SK-N-SH (cell line): ENCODE measurements around the gene DLG3. TPM values are rescaled to one million over a fixed set of nuclear protein-coding genes. Genes with fewer than 3 reads are reported as not detected.

Experiments
- CTCF ChIA-PET: fragments of 300-600, 350-600 bp; formaldehyde crosslinking; extraction: SDS; loops from one replicate; lab custom pipeline; 2021; lab: Yijun Ruan, JAX
- POLR2A ChIA-PET: fragments of 350-600 bp; sonication (Branson Sonifier 250); formaldehyde crosslinking; extraction: SDS; loops from one replicate; lab custom pipeline; 2020; ENCODE audit warnings: antibody characterized with exemption, inconsistent platforms; lab: Yijun Ruan, JAX
- DNase-seq: peaks from one replicate; pipeline ENCODE4 v3.0.0; 2012
- H2AFZ ChIP-seq: fragments of 200-600 bp; sonication (generic); 2 replicates; pipeline ENCODE4 v1.8.1; 2016; ENCODE audit warnings: antibody characterized with exemption, mild to moderate bottlenecking, low read depth
- H3F3A ChIP-seq: fragments of 200-600 bp; sonication (generic); replicated peaks from 2 replicates; pipeline ENCODE3; 2016; ENCODE audit warnings: antibody characterized with exemption, mild to moderate bottlenecking; ENCODE audit not compliant: insufficient read depth
- H3K27ac ChIP-seq, 2 experiments: fragments of 200-500 bp in 1 of 2; fragments of 200-600 bp in 1 of 2; sonication (Bioruptor generic) in 1 of 2; sonication (generic), shearing (Covaris generic) in 1 of 2; 2 replicates each; pipeline versions ENCODE4 v1.5.1 to v1.6.1; 2014 to 2016; ENCODE audit warnings: low read depth in 2 of 2, inconsistent platforms in 1 of 2, low read length in 1 of 2, mild to moderate bottlenecking in 1 of 2, mixed read lengths in 1 of 2
- H3K27me3 ChIP-seq: fragments of 200-600 bp; sonication (generic), shearing (Covaris generic); 2 replicates; pipeline ENCODE4 v1.6.1; 2016; ENCODE audit warnings: mixed run types; ENCODE audit not compliant: insufficient read depth
- H3K36me3 ChIP-seq, 2 experiments: fragments of 200-500 bp in 1 of 2; fragments of 200-600 bp in 1 of 2; sonication (Bioruptor generic) in 1 of 2; sonication (generic) in 1 of 2; replicated peaks in 1 of 2; 2 replicates each; pipeline versions ENCODE3 to v1.5.1; 2014 to 2016; ENCODE audit warnings: low read length in 1 of 2, mild to moderate bottlenecking in 1 of 2; ENCODE audit not compliant: insufficient read depth in 2 of 2, control insufficient read depth in 1 of 2
- H3K4me1 ChIP-seq, 2 experiments: fragments of 200-500 bp in 1 of 2; fragments of 200-600 bp in 1 of 2; sonication (Bioruptor generic) in 1 of 2; sonication (generic), shearing (Covaris generic) in 1 of 2; 2 replicates each; pipeline versions ENCODE4 v1.5.1 to v1.6.1; 2014 to 2016; ENCODE audit warnings: low read depth in 1 of 2, low read length in 1 of 2, mixed run types in 1 of 2; ENCODE audit not compliant: insufficient read depth in 2 of 2, control insufficient read depth in 1 of 2
- H3K4me2 ChIP-seq: fragments of 200-600 bp; sonication (generic), shearing (Covaris generic); 2 replicates; pipeline ENCODE4 v1.6.1; 2017; ENCODE audit warnings: mixed run types
- H3K4me3 ChIP-seq, 2 experiments: fragments of 200-500 bp in 1 of 2; fragments of 200-600 bp in 1 of 2; sonication (Bioruptor generic) in 1 of 2; sonication (generic), shearing (Covaris generic) in 1 of 2; 2 replicates each; pipeline versions ENCODE4 v1.5.1 to v1.8.1; 2014 to 2016; ENCODE audit warnings: low read depth in 2 of 2, inconsistent platforms in 1 of 2, low read length in 1 of 2, mild to moderate bottlenecking in 1 of 2, mixed read lengths in 1 of 2, moderate library complexity in 1 of 2
- H3K79me2 ChIP-seq: fragments of 200-600 bp; sonication (generic); 2 replicates; pipeline ENCODE4 v1.8.1; 2017; ENCODE audit warnings: mild to moderate bottlenecking; ENCODE audit not compliant: insufficient read depth
- H3K9ac ChIP-seq: fragments of 200-600 bp; sonication (generic); 2 replicates; pipeline ENCODE4 v1.6.1; 2017; ENCODE audit warnings: mixed run types
- H3K9me2 ChIP-seq: fragments of 200-600 bp; sonication (generic); 2 replicates; pipeline ENCODE4 v1.6.1; 2017; ENCODE audit warnings: mixed run types
- H3K9me3 ChIP-seq: fragments of 200-600 bp; sonication (generic); 2 replicates; pipeline ENCODE4 v1.6.1; 2017; ENCODE audit warnings: mixed run types, mild to moderate bottlenecking, moderate library complexity
- H4K20me1 ChIP-seq: fragments of 200-600 bp; sonication (generic); 2 replicates; pipeline ENCODE4 v1.6.1; 2017; ENCODE audit warnings: mild to moderate bottlenecking, mixed run types; ENCODE audit not compliant: insufficient read depth
- CHD2 ChIP-seq: fragments of 150-350 bp; IDR thresholded peaks from 2 replicates; pipeline ENCODE4 v1.6.1; 2018; ENCODE audit warnings: low read length; ENCODE audit not compliant: partially characterized antibody
- EP300 ChIP-seq, 2 experiments: IDR thresholded peaks; 2 replicates each; pipeline versions ENCODE4 v1.4.0 to v1.6.1; 2012; ENCODE audit warnings: borderline replicate concordance in 1 of 2, low read depth in 1 of 2, low read length in 1 of 2
- EZH2phosphoT487 ChIP-seq: fragments of 200-600 bp; sonication (generic); IDR thresholded peaks from 2 replicates; pipeline ENCODE4 v1.6.1; 2017; ENCODE audit warnings: low read depth, mixed run types, mild to moderate bottlenecking, antibody characterized with exemption, moderate library complexity, borderline replicate concordance
- FOXJ3 ChIP-seq: sonication (generic); formaldehyde crosslinking; IDR thresholded peaks from 2 replicates; pipeline ENCODE4 v1.5.1; 2020; ENCODE audit warnings: mild to moderate bottlenecking, missing genetic modification reagents
- GATA2 ChIP-seq: sonication (generic); formaldehyde crosslinking; IDR thresholded peaks from 2 replicates; pipeline ENCODE4 v1.5.0; 2020; ENCODE audit warnings: mild to moderate bottlenecking, missing genetic modification reagents
- NRF1 ChIP-seq: IDR thresholded peaks from 2 replicates; pipeline ENCODE4 v1.6.1; 2012; ENCODE audit warnings: low read depth, mild to moderate bottlenecking, low read length
- RAD21 ChIP-seq: IDR thresholded peaks from 2 replicates; pipeline ENCODE4 v1.6.1; 2012; ENCODE audit warnings: mild to moderate bottlenecking, low read length
- RXRA ChIP-seq: IDR thresholded peaks from 2 replicates; pipeline ENCODE4 v1.4.0; 2012; ENCODE audit warnings: low read depth, mild to moderate bottlenecking, borderline replicate concordance
- SIN3A ChIP-seq: IDR thresholded peaks from 2 replicates; pipeline ENCODE4 v1.6.1; 2012; ENCODE audit warnings: low read depth, mild to moderate bottlenecking, low read length, moderate library complexity, borderline replicate concordance
- SMC3 ChIP-seq: IDR thresholded peaks from 2 replicates; pipeline ENCODE4 v1.6.1; 2012; ENCODE audit warnings: low read depth, low read length, improper control_type of control experiment
- TCF12 ChIP-seq: IDR thresholded peaks from 2 replicates; pipeline ENCODE4 v1.4.0; 2012
- WGBS: methylation state at CpG from one replicate; pipeline ENCODE4 v1.1.6; 2017; ENCODE audit warnings: low lambda C conversion rate; 5-methylcytosine and 5-hydroxymethylcytosine counted together
- polyA plus RNA-seq, 3 experiments: library from polyadenylated mRNA; depleted of rRNA; stranded (reverse); fragments of >200 nt; gene quantifications; 2 replicates each; pipeline ENCODE4 v1.2.3, GENCODE V29; 2012
- TF ChIP-seq, protein P1 (sequence below): IDR thresholded peaks from 2 replicates; pipeline ENCODE4 v1.6.1; 2012; ENCODE audit warnings: mild to moderate bottlenecking, low read depth, low read length, moderate library complexity
- TF ChIP-seq, protein P2 (sequence below): IDR thresholded peaks from 2 replicates; pipeline ENCODE4 v1.4.0; 2012; ENCODE audit warnings: low read depth, borderline replicate concordance
- TF ChIP-seq, protein P3 (sequence below): fragments of 200-600 bp; sonication (generic); IDR thresholded peaks from 2 replicates; pipeline ENCODE4 v1.6.1; 2017; ENCODE audit warnings: antibody characterized with exemption, mild to moderate bottlenecking, moderate library complexity
- TF ChIP-seq, protein P4 (sequence below): IDR thresholded peaks from 2 replicates; pipeline ENCODE4 v1.4.0; 2012; ENCODE audit warnings: low read depth
- TF ChIP-seq, protein P5 (sequence below): IDR thresholded peaks from 2 replicates; pipeline ENCODE4 v1.4.0; 2012; ENCODE audit warnings: low read depth, borderline replicate concordance

The DLG3 gene
- polyA plus RNA-seq, 1 of the 3 experiments (the other 2 are of a cell fraction) = 11.7 TPM

DNA sequence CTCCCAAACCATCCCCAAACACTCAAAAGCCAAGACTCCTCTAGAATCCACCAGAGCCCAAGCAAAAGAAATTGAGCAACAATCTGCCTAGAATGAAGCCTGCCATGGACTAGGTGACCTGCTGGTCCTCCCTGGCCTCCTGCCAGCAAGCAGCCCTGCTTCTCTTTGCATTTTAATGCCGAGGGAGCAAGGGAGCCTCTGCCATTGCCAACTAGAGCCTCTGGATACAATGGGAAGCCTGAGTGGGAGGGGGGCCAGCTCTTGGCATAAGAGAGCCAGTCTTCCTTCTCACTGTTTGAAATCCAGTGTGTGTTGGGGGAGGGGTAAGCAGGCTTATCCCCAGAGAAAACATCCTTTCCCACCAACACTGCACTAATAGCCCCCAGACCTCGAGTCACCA lies 23.0 kb upstream of the DLG3 start (continued):
- TF ChIP-seq, protein P1, sequence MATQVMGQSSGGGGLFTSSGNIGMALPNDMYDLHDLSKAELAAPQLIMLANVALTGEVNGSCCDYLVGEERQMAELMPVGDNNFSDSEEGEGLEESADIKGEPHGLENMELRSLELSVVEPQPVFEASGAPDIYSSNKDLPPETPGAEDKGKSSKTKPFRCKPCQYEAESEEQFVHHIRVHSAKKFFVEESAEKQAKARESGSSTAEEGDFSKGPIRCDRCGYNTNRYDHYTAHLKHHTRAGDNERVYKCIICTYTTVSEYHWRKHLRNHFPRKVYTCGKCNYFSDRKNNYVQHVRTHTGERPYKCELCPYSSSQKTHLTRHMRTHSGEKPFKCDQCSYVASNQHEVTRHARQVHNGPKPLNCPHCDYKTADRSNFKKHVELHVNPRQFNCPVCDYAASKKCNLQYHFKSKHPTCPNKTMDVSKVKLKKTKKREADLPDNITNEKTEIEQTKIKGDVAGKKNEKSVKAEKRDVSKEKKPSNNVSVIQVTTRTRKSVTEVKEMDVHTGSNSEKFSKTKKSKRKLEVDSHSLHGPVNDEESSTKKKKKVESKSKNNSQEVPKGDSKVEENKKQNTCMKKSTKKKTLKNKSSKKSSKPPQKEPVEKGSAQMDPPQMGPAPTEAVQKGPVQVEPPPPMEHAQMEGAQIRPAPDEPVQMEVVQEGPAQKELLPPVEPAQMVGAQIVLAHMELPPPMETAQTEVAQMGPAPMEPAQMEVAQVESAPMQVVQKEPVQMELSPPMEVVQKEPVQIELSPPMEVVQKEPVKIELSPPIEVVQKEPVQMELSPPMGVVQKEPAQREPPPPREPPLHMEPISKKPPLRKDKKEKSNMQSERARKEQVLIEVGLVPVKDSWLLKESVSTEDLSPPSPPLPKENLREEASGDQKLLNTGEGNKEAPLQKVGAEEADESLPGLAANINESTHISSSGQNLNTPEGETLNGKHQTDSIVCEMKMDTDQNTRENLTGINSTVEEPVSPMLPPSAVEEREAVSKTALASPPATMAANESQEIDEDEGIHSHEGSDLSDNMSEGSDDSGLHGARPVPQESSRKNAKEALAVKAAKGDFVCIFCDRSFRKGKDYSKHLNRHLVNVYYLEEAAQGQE = no peak
- TF ChIP-seq, all 33 proteins: peak for 0

DNA sequence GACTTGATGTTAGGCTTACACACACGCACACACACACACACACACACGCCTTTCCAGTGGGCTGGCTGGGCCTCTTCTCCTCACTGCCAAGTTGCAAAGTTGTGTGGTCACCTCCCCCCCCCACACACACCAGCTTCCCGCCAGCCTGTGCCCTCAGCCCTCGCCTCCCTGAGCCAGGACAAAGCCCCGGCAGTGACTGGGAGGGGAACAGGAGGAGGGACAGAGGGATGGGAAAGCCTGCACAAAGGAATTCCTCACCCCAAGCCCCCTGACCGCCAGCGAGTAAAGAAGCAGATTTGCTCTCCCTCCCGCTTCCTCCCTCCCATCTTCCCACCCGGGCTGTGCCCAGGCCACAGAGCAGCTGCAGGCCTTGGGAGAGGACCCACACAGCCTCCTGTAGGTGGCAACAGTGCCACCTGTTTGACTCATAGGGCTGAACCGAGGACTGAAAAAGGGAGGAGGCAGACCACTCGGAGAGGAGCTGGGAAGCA lies 21.7 kb upstream of the DLG3 start, which contains the start of gene GDPD2:
GDPD2 (plus strand) TSS at position 464 of the 491 bp plus-strand sequence. CDS start 1,671 bp downstream, outside the sequence.
- no peaks in the 10 kb centered on the region for H3K4me1 ChIP-seq
- no peak for TF ChIP-seq CHD2
- TF ChIP-seq EP300 (IDR thresholded peaks at IDR 0.05; ENCODE audit: borderline replicate concordance in 1 of 2, low read depth in 1 of 2, low read length in 1 of 2) = no peak
- no peak for TF ChIP-seq SIN3A
- TF ChIP-seq NRF1 = no peak
- TF ChIP-seq RAD21 = peak; percentile 39
- TF ChIP-seq, protein P2, sequence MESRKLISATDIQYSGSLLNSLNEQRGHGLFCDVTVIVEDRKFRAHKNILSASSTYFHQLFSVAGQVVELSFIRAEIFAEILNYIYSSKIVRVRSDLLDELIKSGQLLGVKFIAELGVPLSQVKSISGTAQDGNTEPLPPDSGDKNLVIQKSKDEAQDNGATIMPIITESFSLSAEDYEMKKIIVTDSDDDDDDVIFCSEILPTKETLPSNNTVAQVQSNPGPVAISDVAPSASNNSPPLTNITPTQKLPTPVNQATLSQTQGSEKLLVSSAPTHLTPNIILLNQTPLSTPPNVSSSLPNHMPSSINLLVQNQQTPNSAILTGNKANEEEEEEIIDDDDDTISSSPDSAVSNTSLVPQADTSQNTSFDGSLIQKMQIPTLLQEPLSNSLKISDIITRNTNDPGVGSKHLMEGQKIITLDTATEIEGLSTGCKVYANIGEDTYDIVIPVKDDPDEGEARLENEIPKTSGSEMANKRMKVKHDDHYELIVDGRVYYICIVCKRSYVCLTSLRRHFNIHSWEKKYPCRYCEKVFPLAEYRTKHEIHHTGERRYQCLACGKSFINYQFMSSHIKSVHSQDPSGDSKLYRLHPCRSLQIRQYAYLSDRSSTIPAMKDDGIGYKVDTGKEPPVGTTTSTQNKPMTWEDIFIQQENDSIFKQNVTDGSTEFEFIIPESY = no peak
- TF ChIP-seq, protein P3, sequence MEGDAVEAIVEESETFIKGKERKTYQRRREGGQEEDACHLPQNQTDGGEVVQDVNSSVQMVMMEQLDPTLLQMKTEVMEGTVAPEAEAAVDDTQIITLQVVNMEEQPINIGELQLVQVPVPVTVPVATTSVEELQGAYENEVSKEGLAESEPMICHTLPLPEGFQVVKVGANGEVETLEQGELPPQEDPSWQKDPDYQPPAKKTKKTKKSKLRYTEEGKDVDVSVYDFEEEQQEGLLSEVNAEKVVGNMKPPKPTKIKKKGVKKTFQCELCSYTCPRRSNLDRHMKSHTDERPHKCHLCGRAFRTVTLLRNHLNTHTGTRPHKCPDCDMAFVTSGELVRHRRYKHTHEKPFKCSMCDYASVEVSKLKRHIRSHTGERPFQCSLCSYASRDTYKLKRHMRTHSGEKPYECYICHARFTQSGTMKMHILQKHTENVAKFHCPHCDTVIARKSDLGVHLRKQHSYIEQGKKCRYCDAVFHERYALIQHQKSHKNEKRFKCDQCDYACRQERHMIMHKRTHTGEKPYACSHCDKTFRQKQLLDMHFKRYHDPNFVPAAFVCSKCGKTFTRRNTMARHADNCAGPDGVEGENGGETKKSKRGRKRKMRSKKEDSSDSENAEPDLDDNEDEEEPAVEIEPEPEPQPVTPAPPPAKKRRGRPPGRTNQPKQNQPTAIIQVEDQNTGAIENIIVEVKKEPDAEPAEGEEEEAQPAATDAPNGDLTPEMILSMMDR = peak; percentile 28
- TF ChIP-seq TCF12 = no peak
- TF ChIP-seq FOXJ3 (CRISPR knock-in tag) = no peak
- TF ChIP-seq GATA2 (CRISPR knock-in tag) = no peak
- TF ChIP-seq, protein P4, sequence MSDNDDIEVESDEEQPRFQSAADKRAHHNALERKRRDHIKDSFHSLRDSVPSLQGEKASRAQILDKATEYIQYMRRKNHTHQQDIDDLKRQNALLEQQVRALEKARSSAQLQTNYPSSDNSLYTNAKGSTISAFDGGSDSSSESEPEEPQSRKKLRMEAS = no peak
- no peak for TF ChIP-seq RXRA
- no peak for TF ChIP-seq EZH2phosphoT487
- TF ChIP-seq SMC3 = no peak
- TF ChIP-seq, protein P5, sequence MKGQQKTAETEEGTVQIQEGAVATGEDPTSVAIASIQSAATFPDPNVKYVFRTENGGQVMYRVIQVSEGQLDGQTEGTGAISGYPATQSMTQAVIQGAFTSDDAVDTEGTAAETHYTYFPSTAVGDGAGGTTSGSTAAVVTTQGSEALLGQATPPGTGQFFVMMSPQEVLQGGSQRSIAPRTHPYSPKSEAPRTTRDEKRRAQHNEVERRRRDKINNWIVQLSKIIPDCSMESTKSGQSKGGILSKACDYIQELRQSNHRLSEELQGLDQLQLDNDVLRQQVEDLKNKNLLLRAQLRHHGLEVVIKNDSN = no peak
- H3K9me2 ChIP-seq = no peaks in the 10 kb centered on the region
- ChIA-PET CTCF (interaction anchor here (0.7 to 2.5 kb wide), 7 partner anchors 13 to 242 kb away, joined by 3 to 8 read pairs (median 4); partner anchors contain the start of gene DLG3), POLR2A (no interaction called here)
- H3K9me3 ChIP-seq = no peaks in the 10 kb centered on the region
- H3K4me2 ChIP-seq = no peak within 1 kb of the TSS
- H3F3A ChIP-seq = no peaks in the 10 kb centered on the region
- H3K79me2 ChIP-seq = no peaks in the 10 kb centered on the region
- no peak within 1 kb of the TSS for H3K27ac ChIP-seq
- DNase-seq = peak; percentile 46
- H3K36me3 ChIP-seq = peaks cover 0 to 11% of the 10 kb centered on the region in 2 experiments
- no peak within 1 kb of the TSS for H3K9ac ChIP-seq
- no peak within 1 kb of the TSS for H2AFZ ChIP-seq
- no peak within 1 kb of the TSS for H3K4me3 ChIP-seq
- 31% methylated on average over 9 of the region's 11 CpGs for WGBS
- no peaks in the 10 kb centered on the region for H4K20me1 ChIP-seq
- H3K27me3 ChIP-seq = no peaks in the 10 kb centered on the region
